HUES64 (cell line): Measurements from ENCODE around the gene ZNF254.

Source experiments
- H3K27ac ChIP-seq: 2 replicates; pipeline ENCODE4 v1.7.0; 2013; ENCODE audit warnings: low read depth, low read length, inconsistent platforms
- H3K27me3 ChIP-seq: 2 replicates; pipeline ENCODE4 v1.6.1; 2013; ENCODE audit warnings: mild to moderate bottlenecking, low read length; ENCODE audit not compliant: insufficient read depth
- H3K36me3 ChIP-seq: 2 replicates; pipeline ENCODE4 v1.6.1; 2013; ENCODE audit warnings: mild to moderate bottlenecking, low read length; ENCODE audit not compliant: insufficient read depth
- H3K4me1 ChIP-seq: 2 replicates; pipeline ENCODE4 v1.6.1; 2013; ENCODE audit warnings: mild to moderate bottlenecking, low read length, moderate library complexity; ENCODE audit not compliant: insufficient read depth
- H3K4me3 ChIP-seq: 2 replicates; pipeline ENCODE4 v1.5.1; 2013; ENCODE audit warnings: mild to moderate bottlenecking, low read length, moderate library complexity
- H3K9ac ChIP-seq: 2 replicates; pipeline ENCODE4 v1.6.1; 2013; ENCODE audit warnings: mild to moderate bottlenecking, low read depth, low read length
- H3K9me3 ChIP-seq: 2 replicates; pipeline ENCODE4 v1.6.1; 2013; ENCODE audit warnings: low read depth, low read length; ENCODE audit not compliant: insufficient read depth
- WGBS: fragments of 150-250, 120-280 bp; methylation state at CpG from one replicate; pipeline ENCODE4 v1.1.7; 2013; ENCODE audit warnings: missing lambda C conversion rate; 5-methylcytosine and 5-hydroxymethylcytosine counted together

Gene ZNF254

GRCh38 chr19:24140591-24140990 is 53.6 kb downstream of the ZNF254 start:
- Histone ChIP-seq H3K4me3 (no peak overlapping the region), H3K9me3 (peaks cover 31% of the 10 kb centered on the region), H3K27ac (no peak overlapping the region)

GRCh38 chr19:24141612-24142011 is 54.6 kb downstream of the ZNF254 start:
- Histone ChIP-seq H3K9me3 (peaks cover 33% of the 10 kb centered on the region), H3K4me3 (no peak overlapping the region), H3K36me3 (peaks cover 11% of the 10 kb centered on the region; the same call in 1 of the 2 replicates), H3K27me3 (no peaks in the 10 kb centered on the region), H3K27ac (no peak overlapping the region), H3K9ac (no peak overlapping the region), H3K4me1 (no peaks in the 10 kb centered on the region)

More at GRCh38 chr19:24140591-24140990, 53.6 kb downstream of the ZNF254 start:
- H3K36me3 ChIP-seq = peaks cover 5% of the 10 kb centered on the region; the same call in 1 of the 2 replicates
- no peaks in the 10 kb centered on the region for H3K27me3 ChIP-seq
- H3K4me1 ChIP-seq = no peaks in the 10 kb centered on the region
- no peak overlapping the region for H3K9ac ChIP-seq

- Histone ChIP-seq H3K27ac (no peak overlapping the region), H3K4me1 (no peaks in the 10 kb centered on the region), H3K4me3 (no peak overlapping the region), H3K27me3 (no peaks in the 10 kb centered on the region), H3K9ac (no peak overlapping the region), H3K9me3 (peaks cover 41% of the 10 kb centered on the region), H3K36me3 (peaks cover 11% of the 10 kb centered on the region; the same call in 1 of the 2 replicates)
- WGBS = 94% methylated on average over 2 of the region's 3 CpGs
These were observed 55.8 kb downstream of the ZNF254 start for GRCh38 chr19:24142771-24143170.

- Histone ChIP-seq H3K27ac (no peak overlapping the region), H3K27me3 (no peaks in the 10 kb centered on the region), H3K9ac (no peak overlapping the region), H3K4me3 (no peak overlapping the region), H3K4me1 (no peaks in the 10 kb centered on the region), H3K36me3 (0 out of 2 replicates have a peak, but pooled peaks cover under 1% of the 10 kb centered on the region), H3K9me3 (peaks cover 90% of the 10 kb centered on the region)
- 89% methylated on average over 2 of the region's 2 CpGs for WGBS
These were observed 72.7 kb downstream of the ZNF254 start for GRCh38 chr19:24159707-24160106.

- WGBS = 89% methylated on average over 3 of the region's 3 CpGs
- Histone ChIP-seq H3K27me3 (no peaks in the 10 kb centered on the region), H3K9me3 (peaks cover 97% of the 10 kb centered on the region), H3K4me1 (no peaks in the 10 kb centered on the region), H3K36me3 (no peaks in the 10 kb centered on the region), H3K4me3 (no peak overlapping the region), H3K9ac (no peak overlapping the region), H3K27ac (no peak overlapping the region)
These were observed 79.1 kb downstream of the ZNF254 start for GRCh38 chr19:24166055-24166454.

- Histone ChIP-seq H3K9ac (no peak overlapping the region), H3K36me3 (no peaks in the 10 kb centered on the region), H3K4me3 (no peak overlapping the region), H3K4me1 (no peaks in the 10 kb centered on the region), H3K27me3 (no peaks in the 10 kb centered on the region), H3K27ac (no peak overlapping the region), H3K9me3 (peaks cover 84% of the 10 kb centered on the region)
- 95% methylated on average over 1 of the region's 2 CpGs for WGBS
These were observed 86.9 kb downstream of the ZNF254 start for GRCh38 chr19:24173882-24174281.

- Histone ChIP-seq H3K27me3 (no peaks in the 10 kb centered on the region), H3K36me3 (no peaks in the 10 kb centered on the region), H3K9me3 (peaks cover 65% of the 10 kb centered on the region), H3K9ac (no peak overlapping the region), H3K27ac (no peak overlapping the region), H3K4me3 (no peak overlapping the region), H3K4me1 (no peaks in the 10 kb centered on the region)
- WGBS = 94% methylated on average over 18 of the region's 18 CpGs
These were observed 90.7 kb downstream of the ZNF254 start for GRCh38 chr19:24177686-24178085.

- H3K9me3 ChIP-seq = peaks cover 60% of the 10 kb centered on the region
- 93% methylated on average over 17 of the region's 17 CpGs for WGBS
These were observed 91.2 kb downstream of the ZNF254 start for GRCh38 chr19:24178207-24178606.

More at GRCh38 chr19:24178207-24178606, 91.2 kb downstream of the ZNF254 start:
- Histone ChIP-seq H3K36me3 (no peaks in the 10 kb centered on the region), H3K4me3 (no peak overlapping the region), H3K4me1 (no peaks in the 10 kb centered on the region), H3K9ac (no peak overlapping the region), H3K27me3 (no peaks in the 10 kb centered on the region), H3K27ac (no peak overlapping the region)
